Measurements from ENCODE around the gene HOXD8.
A peak's percentile ranks its signal among the peaks of the same experiment; 100 is the strongest.

The HOXD8 gene

DNA sequence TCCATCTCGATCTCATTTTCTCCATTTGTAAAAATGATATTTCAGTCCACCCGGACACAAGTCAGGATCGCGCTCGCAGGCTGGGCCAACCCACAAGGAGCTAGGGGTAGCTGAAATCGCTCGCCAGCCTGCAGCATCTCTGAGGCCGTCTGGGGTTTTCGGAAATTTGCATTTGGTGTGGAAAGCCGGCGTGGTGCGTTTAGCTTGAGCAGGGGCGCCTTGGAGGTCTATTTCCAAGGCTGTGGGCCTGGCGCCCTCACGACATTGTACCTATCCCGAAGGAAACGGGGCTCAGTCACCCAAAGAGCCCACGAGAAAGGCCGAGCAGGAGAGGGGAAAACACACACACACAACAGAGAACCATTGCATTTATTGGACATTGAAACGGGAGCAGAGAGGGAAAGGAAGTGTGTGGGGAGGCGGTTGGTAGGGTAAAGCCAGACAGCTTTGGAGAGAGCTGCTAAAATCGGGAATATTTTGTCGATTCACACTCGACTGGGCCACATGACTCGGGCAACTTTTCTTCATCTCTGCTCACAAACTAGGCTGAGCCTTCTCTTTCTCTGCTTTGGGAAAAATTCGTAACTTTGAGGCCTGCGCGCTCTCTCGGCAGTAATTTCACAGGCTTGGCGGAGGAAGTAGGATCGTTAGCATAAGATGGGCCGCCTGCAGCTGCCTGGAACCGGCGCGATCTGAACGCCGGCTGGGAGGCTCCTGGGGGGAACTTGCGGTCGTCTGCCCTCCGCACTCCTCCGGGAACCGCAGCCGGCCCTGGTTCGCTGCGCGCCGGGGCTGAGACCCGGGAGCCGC, 1.1 kb upstream of the HOXD8 start:
- DNase-seq (ENCODE audit: low read depth in 2 of 2, low spot score in 1 of 2): no peak

DNA sequence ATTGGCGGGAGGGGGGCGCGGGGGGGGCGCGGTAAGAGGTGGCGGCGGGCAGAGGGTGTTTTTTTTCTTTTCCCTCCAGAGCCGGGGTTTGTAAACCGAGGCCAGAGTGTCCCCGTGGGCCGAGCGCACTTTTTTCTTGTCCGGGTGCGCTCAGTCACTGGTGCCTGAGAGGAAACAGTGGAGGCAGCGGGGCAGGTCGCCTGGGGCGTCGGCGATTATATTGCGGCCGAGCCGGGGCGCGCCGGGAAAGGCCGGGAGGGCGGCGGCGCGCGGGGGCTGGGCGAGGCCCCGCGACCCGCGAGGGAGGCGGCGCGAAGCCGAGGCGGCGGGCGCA, 275 bp downstream of the HOXD8 start:
- DNase-seq (ENCODE audit: low read depth in 2 of 2, low spot score in 1 of 2): no peak

DNA sequence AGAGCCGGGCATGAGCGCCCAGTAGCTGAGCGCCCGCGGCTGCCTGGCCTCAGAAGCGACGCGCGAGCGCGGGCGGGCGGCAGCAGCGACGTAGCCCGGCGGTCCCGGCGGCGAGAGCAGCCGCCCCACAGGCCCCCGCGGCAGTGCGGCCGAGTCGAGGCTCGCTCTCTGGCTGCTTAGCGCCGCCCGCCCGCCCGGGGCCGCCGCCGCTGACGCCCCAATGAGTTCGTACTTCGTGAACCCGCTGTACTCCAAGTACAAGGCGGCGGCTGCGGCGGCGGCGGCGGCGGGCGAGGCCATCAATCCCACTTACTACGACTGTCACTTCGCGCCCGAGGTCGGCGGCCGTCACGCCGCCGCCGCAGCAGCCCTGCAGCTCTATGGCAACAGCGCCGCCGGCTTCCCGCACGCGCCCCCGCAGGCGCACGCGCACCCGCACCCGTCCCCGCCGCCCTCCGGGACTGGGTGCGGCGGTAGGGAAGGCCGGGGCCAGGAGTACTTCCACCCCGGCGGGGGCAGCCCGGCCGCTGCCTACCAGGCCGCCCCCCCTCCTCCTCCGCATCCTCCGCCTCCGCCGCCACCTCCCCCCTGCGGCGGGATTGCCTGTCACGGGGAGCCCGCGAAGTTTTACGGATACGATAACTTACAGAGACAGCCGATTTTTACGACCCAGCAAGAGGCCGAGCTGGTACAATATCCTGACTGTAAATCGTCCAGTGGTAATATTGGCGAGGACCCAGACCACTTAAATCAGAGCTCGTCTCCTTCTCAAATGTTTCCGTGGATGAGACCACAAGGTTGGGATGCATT, 847 bp downstream of the HOXD8 start:
- no peak for DNase-seq (ENCODE audit: low read depth in 2 of 2, low spot score in 1 of 2)

DNA sequence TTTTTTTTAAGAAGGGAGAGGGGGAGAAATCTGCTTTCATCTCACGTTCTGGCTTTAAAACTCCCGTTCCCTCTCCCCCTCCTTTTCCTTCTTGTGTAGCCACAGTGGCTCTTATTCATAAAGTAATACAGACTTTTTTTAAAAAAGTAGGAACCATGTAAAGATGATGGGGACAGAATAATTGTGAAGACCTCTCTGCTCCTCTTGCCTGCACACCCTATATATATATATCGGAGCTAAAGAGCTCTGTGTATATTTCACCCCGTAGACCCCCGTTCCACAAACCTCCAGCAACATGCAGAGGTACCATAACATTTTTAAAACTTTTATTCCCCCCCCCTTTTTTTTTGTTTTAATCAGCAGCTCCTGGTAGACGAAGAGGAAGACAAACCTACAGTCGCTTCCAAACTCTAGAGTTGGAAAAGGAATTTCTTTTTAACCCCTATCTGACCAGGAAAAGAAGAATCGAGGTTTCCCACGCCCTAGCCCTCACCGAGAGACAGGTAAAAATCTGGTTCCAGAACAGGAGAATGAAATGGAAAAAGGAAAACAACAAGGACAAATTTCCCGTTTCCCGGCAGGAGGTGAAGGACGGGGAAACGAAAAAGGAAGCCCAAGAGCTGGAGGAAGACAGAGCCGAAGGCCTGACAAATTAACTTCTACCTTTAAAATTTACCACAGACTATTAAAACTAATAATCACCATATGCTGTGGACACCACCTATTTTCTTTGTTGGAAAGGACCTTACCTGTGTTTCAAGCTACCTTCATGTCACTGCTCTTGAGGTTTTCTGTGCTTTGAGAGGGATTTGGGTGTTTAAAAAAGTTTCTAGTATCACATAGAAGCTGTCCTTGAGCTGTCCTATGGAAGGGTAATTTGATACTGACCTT, 1.7 kb downstream of the HOXD8 start:
- no peak for DNase-seq (ENCODE audit: low read depth in 2 of 2, low spot score in 1 of 2)

DNA sequence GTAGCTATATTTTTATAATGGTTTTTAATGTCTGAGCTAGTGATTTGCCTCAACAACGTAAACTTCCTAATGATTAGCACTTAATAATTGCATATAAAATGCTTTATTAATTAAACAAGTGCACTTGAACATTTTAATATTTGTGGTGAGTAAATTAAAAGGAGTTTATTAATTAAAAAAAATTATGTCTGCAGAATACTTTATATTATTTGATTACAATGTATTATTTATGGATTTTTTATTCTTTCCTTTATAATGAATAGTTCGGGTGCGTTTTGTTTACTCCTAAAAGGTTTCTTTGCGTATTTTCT, 2.3 kb downstream of the HOXD8 start:
- no peak for DNase-seq (ENCODE audit: low read depth in 2 of 2, low spot score in 1 of 2)

DNA sequence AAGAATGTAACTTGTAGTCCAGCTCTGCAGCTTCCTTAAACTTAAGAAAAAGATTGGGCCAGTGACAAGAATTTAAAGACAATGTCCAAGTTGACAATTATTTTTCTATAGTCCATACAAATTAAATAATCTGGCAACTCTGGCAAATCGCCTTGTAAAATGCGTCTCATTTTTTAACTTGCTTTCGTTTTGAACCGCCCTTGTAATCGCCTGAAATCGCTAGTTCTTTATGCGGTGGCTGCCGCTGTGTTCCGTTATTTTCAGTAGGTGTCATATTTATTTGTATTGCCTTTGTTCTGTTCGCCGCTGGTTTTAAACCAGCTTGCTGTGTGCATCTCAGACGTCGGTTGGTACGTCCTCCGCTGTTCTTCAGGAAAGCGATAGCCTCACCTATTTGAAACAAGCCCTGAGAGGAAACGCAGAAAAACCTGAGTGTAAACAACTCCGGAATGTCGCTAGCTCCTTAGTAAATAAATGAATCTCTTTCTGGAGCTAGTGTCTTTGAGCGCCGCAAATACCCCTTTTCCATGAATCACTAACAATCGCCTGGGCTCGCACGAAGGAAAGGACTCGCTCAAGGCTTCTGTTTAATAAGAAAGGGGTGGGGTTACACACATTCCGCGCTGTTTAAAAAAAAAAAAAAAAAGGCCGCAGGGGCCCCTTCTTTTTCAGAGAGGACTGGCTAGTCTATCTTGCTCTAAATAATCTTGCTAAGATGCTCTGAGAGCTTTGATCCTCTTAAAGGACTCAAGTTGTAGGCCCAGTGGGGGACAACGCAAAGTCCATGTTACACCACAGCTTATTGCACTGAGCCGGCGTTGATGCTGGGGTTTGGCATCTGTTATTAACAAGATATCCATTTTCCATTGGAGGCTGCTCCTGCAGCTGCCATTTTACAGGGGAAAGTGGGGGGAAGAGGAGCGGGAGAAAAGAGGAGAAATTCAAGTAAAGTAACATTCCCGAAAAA, 3.0 kb downstream of the HOXD8 start:
- DNase-seq (ENCODE audit: low read depth in 2 of 2, low spot score in 1 of 2): no peak

DNA sequence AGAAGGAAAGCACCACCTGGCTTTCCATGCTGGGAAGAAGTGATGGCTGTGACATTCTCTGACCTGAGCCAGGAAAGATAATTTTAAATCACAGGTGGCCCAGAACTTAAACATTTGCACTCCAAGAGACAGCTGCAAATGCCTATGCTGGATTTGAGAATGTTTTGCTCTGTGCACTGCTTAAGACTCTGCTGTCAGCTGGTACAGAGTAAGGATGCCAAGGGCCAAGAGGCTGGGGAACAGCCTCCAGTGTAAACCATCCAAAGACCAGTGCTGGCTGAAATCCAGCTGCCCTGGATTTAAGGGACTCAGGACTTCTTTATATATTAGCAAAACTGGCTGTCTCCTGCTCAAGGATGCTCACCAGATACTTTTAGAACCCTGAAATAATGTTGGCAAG, 3.9 kb downstream of the HOXD8 start:
- DNase-seq (ENCODE audit: low read depth in 2 of 2, low spot score in 1 of 2): no peak

DNA sequence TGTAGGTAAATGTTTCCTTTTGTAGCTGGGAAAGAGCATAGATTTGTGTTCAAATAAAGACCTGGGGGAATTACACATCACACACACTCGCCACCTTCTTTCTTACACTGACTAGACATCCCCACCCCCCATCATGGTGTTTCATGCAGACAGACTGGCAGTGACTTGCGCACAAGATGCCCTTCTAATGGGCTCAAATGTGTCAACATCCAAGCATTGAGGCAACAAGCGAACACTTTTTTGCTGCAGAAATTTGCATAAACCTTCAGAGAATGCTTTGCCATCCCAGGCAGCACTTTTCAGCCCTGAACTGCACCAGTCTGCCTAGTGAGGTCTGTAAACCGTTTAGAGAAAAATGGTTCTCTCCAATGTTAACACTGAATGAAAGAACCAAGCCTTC, 4.5 kb downstream of the HOXD8 start:
- no peak for DNase-seq (ENCODE audit: low read depth in 2 of 2, low spot score in 1 of 2)

DNA sequence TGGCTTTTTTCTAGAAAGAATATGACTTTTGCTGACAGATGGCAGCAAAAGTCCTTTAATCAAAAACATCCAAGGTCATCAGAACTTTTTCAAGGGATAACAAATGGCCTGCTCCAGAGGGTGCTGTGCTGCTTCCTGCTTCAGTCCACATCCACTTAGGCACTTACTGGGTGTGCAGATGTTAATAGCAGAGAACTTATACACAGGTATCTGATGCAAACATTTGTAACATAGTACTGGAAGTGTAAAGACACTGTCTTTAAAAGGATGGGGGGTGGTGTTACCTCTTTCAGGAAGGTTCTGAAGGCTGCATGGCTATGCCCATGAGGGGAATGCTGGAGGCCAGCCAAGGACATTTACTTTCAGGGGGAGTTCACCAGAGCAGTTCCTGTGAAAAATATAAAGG, 5.5 kb downstream of the HOXD8 start:
- no peak for DNase-seq (ENCODE audit: low read depth in 2 of 2, low spot score in 1 of 2)

DNA sequence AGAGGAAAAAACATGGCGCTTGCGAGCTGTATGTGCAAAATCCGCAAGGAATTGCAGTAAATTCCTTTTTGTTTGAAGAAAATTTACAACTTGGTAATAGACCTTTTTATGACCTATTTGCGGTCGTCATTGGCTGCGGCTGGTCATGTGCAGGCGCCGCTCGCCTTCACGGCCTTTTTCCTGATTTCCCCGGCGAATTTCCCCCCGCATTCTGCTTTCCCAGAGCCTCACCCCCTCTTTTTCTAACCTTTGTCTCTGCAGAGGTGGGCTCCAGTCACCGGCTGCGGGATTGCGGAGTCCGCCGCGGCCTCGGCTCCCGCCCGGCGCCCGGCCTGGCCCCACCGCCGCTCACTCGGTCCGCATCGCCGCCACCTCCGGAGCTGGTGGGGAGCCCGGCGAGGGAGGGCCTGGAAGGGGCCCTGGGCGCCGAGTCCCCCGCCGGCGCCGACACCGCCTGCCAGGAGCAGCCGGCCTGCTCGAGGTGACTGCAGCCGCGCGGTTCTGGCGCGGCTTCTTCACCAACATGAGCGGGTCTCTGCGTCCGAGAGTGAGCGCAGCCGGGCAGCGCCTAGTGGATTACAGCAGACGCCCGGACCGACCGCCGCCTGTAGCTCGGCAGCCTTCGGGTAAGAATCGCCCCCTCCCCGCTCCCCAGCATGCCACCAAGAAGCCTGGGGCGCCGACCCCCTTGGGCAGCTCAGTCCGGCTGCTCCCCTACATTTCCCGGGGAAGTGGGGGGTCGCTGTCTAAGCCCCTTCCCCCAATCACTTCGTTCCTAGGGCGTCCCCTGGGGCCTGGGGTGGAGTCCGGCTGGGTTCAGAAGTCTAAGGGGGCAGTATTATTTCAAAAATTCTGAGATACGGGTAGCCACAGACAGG, 7.1 kb downstream of the HOXD8 start:
- DNase-seq (ENCODE audit: low read depth in 2 of 2, low spot score in 1 of 2): no peak

DNA sequence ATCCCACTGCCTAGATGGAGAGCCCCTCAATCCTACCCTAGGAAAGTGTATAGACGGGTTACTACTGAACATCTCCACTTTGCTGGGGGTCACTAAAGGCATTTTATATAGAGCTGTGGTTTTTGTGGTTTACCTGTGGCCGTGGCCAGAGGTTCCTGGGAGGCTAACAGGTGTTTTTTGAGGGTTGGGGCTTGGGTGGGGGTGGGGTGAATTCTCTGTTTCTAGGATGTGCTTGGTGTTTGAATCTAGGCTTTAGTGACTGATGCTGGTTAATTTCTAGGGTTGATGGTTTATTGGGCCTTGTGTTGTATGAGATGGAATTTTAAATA, 7.7 kb downstream of the HOXD8 start:
- no peak for DNase-seq (ENCODE audit: low read depth in 2 of 2, low spot score in 1 of 2)

DNA sequence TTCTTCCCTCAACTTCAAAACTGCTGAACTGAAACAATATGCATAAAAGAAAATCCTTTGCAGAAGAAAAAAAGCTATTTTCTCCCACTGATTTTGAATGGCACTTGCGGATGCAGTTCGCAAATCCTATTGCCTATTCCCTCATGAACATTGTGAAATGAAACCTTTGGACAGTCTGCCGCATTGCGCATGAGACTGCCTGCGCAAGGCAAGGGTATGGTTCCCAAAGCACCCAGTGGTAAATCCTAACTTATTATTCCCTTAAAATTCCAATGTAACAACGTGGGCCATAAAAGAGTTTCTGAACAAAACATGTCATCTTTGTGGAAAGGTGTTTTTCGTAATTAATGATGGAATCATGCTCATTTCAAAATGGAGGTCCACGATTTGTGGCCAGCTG, 8.4 kb downstream of the HOXD8 start:
- DNase-seq (ENCODE audit: low read depth in 2 of 2, low spot score in 1 of 2): no peak

DNA sequence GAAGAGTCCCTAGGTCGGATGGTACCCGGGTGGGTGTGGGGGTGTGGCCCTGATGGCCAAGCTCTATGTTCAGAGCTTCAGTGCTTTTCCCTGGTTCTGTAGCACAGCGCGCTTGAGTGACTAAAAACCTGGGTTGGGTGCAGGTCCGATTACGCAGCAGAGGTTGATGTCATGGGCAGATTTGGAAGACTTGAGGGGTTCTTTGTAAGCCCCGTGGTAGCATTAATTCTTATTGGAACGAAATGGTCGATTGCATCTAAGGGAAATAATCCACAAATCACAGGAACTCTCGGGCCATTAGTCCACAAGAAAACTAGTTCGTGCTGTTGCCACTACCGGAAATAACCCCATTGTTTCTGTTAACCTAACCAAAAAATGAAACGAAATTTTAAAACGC, 9.0 kb downstream of the HOXD8 start:
- DNase-seq (ENCODE audit: low read depth in 2 of 2, low spot score in 1 of 2): no peak

DNA sequence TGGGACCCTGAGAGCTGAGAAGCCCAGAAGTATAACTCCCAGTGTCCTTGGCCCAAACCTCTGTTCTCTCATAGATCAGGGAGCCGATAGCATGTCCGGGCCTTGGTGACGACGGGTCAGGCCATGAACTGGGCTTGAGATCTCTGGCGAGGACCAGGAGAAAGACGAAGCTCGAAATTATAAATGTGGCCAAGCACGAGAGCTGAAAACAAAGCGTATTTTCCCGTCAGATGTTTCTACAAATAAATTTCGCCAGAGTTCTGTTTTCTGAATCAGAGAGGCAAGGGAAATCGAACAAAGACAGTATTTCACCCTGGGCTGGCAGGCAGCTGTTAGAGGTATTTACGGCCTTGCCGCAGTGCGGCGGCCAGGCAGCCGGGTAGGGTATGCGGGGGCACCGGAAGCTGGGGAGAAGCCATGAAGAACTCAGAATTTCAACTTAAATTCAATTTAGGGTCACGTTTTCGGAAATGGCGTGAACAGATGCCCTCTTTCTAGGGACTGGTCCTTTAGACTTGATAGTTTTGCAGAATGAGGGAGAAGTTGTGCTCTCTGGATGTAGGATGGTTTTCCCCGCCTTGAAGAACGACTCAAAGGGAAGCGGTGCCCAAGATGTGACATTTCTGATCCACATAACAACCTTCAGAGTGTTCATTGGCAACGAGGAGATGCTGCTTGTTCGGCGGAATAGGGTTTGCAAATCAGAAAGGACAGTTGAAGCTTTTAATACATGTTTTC, 9.6 kb downstream of the HOXD8 start:
- DNase-seq (ENCODE audit: low read depth in 2 of 2, low spot score in 1 of 2): no peak

DNA sequence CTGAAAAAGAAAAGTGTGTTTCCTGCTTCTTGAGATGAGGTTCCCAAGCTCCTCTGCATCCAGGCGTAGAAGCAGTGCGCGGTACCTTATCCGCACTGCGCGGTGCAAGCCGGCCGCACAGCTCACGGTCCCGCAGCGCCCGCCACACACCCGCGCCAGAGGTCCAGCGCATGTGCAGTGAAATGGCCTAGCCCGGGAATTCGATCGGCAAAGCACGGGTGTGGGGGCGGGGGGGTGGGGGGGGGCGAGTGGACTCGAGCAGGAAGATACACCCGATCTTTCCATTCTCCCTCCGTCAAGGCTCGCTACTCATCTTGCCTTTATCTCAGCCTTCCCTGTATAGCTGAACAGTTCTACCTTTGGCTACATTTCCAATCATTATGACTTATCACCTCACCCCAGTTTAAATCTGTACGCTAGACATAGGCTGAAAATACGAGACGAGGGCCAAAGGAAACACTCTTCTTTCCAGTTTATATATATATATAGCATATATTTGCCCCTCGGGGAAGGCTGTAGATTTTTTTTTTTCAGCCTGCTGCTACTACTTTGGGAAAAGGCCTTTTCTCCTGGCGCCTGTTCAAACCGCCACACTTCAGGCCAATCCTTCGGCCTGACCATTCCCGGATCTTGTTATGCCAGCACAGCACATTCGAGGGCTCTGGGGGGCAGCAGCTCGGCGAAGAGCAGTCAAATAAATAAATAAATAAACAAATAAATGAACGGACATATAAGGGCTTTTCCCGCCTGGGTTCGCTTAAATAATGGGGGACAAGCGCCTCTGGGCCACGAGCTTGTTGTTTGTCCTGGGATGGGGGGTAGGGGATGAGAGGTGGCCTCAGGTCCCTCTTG, 10.4 kb downstream of the HOXD8 start:
- DNase-seq (ENCODE audit: low read depth in 2 of 2, low spot score in 1 of 2): no peak

DNA sequence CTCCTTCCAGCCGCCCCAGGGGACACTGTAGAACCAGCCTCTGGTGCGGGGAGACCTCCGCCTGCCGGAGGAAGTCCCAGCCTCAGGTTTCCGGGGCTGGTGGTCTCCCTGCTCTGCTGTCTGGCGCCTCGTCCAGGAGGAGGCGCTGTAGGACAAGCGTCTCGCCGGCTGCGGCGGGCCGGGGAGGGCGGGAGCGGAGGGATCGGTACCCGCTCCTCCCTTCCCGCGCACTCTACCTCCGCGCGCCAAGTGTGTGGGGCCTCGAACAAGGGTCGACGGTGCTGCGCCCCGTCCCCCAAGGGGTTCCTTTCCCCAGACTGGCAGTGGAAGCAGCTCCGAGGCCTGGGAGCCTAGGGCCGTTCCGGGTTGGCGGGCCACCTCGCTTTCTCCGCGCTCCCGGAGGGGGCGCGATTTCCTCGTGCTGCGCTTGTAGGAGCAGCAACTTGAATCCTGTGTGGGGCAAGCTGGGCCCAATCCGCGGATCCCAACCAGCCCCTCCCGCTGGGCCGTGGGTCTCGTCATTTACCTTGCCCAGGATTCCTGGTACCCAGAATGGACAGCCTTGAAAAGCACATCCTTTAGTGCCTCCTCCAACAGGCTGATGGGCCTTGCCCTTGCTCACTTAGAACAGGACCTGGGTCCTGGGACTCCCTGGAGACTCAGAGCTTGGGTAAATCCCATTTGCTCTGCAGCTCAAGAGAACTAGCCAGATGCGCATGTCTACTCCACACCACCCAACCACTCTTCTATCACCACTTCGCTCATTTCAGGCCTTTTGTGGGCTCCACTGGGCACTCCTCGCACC, 11.2 kb downstream of the HOXD8 start:
- DNase-seq (ENCODE audit: low read depth in 2 of 2, low spot score in 1 of 2): peak in 1 of 2 donors; percentile 16

DNA sequence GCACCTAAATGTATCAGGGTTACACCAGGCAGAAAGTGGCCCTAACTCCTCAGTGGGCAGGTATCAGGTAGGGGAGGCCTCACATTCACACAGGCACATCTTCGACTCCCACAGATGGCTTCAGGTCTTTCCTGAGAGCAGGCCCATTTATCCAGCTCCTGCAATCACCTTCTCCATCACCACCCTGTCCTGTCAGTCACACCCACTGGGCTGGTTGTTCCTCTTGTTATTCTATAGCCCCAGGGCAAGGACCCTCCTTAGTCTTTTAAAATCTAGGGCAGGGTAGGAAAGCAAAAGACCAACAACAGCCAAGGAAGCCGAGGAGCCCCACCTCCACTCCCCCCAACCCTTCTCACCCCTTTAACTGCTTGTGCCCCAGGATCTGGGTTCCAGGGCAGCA, 12.8 kb downstream of the HOXD8 start:
- DNase-seq (ENCODE audit: low read depth in 2 of 2, low spot score in 1 of 2): no peak
